ENCODE data around the gene ZNF524. TPM values are rescaled to one million over a fixed set of nuclear protein-coding genes. Genes with fewer than 3 reads are reported as not detected.

The ZNF524 gene
- total RNA-seq, 1 experiment from 2014 or later, result 14.7 TPM

- DNase-seq (ENCODE audit: low read depth), result no peak
Measured at GRCh38 chr19:55620410-55621204, 20.5 kb downstream of the ZNF524 start.

DNA sequence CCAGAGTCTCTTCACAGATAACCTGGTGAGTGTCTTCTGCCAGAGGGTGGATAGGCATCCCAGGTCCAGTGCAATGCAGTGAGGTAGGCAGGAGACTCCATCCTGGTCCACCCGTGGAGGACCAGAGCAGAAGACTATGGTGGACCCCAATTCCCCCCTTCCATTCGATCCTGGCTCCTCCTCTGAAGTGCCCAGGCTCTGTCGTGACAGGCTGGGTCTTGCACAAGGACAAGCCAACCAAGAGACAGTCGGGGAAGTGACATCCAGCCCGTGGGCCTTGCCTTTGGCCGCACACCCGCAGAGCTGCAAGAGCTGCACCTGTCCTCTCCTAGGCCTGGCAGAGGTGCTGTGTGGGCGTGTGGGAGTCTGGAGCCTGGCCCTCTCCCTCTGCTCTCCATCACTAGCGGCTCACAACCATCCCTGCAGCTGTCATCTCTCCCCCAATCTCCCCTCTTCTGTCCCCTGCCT is 21.2 kb downstream of the ZNF524 start:
- no peak for DNase-seq (ENCODE audit: low read depth)

GRCh38 chr19:55621673-55622231 is 21.7 kb downstream of the ZNF524 start:
- no peak for DNase-seq (ENCODE audit: low read depth)

DNA sequence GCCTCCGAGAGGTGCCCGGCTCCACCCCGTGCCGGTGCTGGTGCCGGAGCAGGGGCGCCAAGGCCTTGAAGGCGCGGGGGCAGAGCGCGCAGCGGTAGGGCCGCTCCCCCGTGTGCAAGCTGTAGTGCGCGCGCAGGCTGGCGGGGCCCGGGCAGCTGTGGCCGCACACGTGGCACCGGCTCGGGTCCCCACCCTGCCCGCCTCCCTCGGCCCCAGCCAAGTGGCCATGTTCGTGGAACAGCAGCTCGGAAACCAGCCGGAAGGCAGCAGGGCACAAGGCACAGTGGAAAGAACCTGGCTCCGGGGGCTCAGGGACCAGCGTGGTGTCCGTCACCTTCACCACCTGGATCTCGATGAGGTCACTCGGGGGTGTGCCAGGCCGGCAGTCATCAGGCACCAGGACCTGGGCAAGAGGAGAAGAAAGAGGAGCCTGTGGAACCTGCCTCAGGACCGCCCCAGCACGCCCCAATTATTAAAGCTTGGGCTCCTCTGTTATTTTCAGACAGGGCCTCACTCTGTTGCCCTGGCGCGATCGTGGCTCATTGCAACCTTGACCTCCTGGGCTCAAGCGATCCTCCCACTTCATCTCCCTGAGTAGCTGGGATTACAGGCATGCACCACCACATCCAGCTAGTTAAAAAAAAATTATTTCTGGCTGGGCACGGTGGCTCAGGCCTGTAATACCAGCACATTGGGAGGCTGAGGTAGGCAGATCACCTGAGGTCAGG is 22.3 kb downstream of the ZNF524 start:
- DNase-seq (ENCODE audit: low read depth), result no peak

GRCh38 chr19:55623130-55623529 is 23.0 kb downstream of the ZNF524 start:
- no peak for DNase-seq (ENCODE audit: low read depth)

DNA sequence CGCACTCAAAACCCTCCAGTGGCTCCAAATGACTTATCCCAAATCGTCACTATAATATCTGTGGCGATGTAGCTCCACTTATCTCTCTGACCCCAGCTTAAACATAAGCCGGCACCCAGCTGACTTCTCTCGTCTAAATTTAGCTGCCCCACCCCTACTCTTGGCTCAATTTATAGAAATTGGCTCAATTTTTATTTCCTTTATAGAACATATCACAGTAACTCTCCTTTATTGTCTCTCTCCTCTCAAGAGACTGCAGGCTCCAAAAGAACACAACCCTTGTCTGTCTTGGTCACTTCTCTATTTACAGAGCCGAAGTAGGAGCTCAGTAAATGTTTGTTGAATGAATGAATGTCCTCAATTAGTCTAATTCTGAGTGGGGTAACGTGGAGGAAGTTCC is 23.5 kb downstream of the ZNF524 start:
- DNase-seq (ENCODE audit: low read depth), result no peak

DNA sequence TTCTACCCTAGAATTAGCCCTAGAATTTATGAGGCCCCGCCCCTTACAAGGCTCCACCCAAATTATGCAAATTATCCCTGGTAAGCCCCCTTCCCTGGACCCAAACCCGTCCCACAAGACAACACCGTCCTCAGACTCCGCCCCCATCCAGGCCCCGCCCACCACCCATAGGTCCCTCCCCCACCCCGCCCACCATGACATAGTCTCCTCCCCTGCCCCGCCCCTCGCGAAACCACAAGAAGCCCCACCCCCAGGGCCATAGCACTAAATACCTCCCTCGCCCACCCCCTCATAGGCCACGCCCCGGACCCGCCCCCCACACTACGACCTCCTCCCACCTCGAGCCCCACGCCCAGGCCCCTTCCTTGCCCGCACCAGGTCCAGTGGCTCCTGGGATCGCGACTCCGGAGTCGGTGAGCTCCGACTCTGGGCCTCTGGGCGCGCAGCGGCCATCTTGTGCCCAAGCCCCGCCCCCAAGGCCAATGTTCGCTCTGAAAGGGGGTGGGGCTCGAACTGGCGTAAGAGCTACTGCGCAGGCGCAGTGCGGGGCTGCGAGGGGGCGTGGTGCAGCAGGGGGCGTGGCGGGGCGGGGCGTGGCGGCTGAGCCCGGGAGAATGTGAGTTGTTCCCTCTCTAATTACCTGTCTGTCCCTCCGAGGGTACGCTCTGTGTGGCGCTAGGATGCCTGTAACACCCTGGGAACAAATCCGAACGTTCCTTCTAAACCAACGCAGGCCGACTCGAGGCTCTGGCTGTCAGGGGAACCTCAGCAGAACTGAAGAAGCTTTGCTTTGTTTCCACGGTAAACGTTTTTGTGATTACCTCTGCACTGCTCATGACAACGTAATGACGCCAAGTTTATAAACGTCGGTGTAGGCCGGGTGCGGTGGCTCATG is 24.3 kb downstream of the ZNF524 start, which contains the start of gene ZNF784:
TSS of gene ZNF784 (minus strand) at position 458 of the 895 bp plus-strand sequence. CDS start at position 453, 5 bp downstream.
- DNase-seq (ENCODE audit: low read depth), result peak; percentile 86

DNA sequence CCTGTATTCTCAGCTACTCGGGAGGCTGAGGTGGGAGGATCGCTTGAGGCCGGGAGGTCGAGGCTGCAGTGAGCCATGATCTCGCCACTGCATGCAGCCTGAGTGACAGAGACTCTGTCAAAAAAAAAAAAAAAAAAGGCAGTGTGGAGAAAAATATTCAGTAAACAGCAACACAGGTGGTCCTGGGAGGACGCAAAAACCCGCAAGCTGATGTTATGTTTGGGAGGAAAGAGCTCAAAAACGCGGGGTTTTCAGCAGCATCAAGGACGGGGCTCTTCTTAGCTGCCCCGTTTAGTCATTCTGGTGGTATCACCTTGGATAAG is 24.9 kb downstream of the ZNF524 start:
- DNase-seq (ENCODE audit: low read depth), result no peak

- no peak for DNase-seq (ENCODE audit: low read depth)
Measured at GRCh38 chr19:55626350-55626749, 26.3 kb downstream of the ZNF524 start.

DNA sequence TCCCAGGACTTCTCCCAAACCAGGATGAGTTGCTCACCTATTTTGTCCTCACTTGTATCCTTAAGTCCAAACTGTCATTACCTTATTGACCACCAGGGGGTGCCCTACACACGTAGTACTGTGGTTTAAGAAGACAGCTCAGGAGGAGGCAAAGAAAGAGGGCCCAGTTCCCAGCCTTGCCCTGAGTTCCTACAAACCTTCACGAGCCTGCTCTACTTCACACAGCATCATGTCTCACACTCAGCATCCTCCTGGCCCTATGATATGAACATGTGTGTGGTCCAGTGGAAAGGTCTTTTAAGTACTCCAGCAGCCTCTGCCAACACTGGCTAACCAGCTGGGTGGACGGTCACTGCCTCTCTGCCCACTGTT is 32.4 kb downstream of the ZNF524 start:
- peak; percentile 90 for DNase-seq (ENCODE audit: low read depth)

- no peak for DNase-seq (ENCODE audit: low read depth)
Measured at GRCh38 chr19:55633861-55634260, 33.8 kb downstream of the ZNF524 start.

- no peak for DNase-seq (ENCODE audit: low read depth)
Measured at GRCh38 chr19:55635334-55635717, 35.2 kb downstream of the ZNF524 start.

DNA sequence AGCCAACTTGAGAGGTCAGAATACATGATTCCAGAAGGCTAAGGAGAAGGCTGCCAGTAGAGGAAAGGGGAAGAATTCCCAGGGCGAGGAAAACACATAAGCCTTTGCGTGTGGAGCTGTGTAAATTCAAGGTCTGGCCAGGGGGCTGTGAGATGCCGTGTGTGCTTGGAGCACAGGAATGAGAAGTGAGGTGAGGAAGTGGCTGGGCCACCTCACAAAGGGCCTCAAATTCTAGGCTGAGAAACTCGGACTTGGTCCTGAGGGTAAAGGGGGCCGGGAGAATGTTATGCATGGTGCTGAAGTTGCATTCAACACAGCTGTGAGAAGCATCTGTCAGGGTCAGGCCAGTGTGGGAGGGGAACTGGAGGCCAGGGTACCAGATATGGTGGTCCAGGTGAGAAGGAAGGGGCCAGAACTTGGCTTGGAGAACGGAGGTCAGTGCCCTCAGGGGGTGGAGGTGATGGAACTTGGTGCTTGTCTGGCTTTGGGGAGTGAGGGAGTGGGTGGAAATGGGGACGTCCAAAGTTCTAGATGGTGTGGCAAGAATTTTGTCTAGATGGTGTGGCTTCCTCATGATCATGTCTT is 35.9 kb downstream of the ZNF524 start:
- DNase-seq (ENCODE audit: low read depth), result no peak

GRCh38 chr19:55636723-55637122 is 36.6 kb downstream of the ZNF524 start:
- DNase-seq (ENCODE audit: low read depth), result no peak

GRCh38 chr19:55637534-55637933 is 37.4 kb downstream of the ZNF524 start:
- DNase-seq (ENCODE audit: low read depth), result no peak

GRCh38 chr19:55638864-55639359 is 38.8 kb downstream of the ZNF524 start:
- peak; percentile 63 for DNase-seq (ENCODE audit: low read depth)

GRCh38 chr19:55640043-55640576 is 40.0 kb downstream of the ZNF524 start:
- peak; percentile 34 for DNase-seq (ENCODE audit: low read depth)

DNA sequence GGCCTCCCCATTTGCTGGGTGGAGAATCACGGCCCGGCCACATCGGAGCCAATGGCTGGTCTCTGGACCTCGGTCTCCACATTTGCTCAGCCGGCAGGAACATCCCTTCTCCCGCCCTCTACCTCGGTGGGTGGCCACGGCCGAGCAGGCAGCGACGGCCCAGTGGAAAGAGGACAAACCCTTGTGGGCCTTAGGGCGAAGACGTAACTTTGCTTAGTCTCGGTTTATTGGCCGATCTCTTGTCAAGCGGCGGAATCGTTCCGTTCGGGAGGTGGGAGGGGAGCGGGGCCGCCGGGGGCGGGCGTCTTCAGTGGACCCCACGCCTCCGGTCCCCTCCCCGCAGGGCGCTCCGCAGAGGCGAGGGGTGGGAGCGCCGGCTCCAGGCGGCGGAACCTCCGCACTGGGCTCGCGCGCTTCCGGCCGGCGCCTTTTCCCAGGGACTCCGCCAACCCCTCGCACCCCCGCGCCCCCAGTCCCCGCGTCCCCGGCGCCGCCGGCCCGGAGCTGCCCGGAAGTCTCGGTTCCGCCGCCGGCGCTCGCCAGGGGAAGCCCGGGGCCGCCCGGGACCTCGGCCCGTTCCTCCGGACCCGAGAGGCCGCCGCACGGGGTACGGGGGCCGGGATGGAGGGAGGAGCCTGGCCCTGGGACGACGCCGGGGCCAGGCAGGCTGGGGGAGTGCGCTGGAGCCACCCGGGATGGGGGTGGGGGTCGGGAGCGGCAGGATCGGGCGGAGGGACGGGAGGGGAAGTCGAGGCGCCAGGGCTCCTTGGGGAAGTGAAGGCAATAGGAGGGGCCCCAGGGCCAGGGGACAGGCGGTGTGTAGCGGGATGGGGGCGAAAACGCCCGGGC is 40.7 kb downstream of the ZNF524 start, which contains the start of gene ZNF580:
TSS of gene ZNF580 (plus strand) at position 426 of the 849 bp plus-strand sequence. CDS start 1,507 bp downstream, outside the sequence.
- peak; percentile 78 for DNase-seq (ENCODE audit: low read depth)

DNA sequence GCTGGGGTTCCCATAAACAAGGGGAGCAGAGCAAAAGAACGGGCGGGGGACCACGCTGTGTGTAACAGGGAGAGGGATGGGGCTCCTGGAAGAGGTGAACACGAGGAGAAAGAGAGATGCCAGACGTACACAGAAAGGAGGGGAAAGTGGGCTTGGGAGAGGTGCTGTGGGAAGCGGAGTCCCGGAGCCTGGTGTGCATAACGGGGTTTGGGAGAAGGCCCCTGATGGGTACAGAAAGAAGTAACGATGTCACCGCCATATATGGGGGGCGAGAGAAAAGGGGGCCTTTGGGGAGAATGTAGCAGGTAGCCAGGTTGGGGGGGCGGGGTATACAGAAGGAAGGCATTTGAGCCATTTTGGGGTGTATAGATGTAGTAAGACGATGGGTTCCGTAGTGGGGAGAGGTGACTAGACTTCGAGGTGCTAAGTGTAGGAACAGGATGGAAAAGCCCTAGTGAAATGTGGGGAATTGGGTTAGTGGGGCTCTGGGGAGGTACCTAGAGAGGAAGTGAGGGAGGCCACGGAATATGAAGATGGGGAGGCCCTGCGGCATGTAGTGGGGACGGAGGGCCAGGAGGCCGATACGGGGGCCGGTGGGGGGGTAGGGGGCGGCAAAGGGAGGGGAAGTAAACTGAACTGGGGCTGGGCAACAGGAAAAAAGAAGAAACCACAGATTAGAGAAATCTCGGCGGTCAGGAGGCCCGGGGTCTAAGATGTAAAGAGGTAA is 41.5 kb downstream of the ZNF524 start:
- peak; percentile 58 for DNase-seq (ENCODE audit: low read depth)
